ENCODE measurements around the gene FOXF1.

GRCh38 chr16:86547286-86547685 lies 37.0 kb downstream of the FOXF1 start:
- TF ChIP-seq POLR2A (IDR thresholded peaks at IDR 0.05): no peak
- TF ChIP-seq CTCF (IDR thresholded peaks at IDR 0.05): no peak
